ENCODE data around the gene IL27RA. TPM values are rescaled to one million over a fixed set of nuclear protein-coding genes. Genes with fewer than 3 reads are reported as not detected.

Gene IL27RA
- total and polyA plus RNA-seq, 2 donors (not counting 3 experiments of a cell fraction or from before 2014, with no cell fraction given) = 1.6 to 4.5 TPM

GRCh38 chr19:14070268-14071050 lies 38.9 kb downstream of the IL27RA start:
- no peaks in the 10 kb centered on the region for H3K36me3 ChIP-seq (ENCODE audit: control insufficient read depth in 2 of 2, extremely low read depth in 1 of 2, insufficient read depth in 2 of 2, low read length in 2 of 2)
- FAIRE-seq = no peak
- dilution Hi-C loops (cut with MboI; ENCODE audit: extremely low pct_ligation_motif_present, low sequenced_read_pairs) = no loop called here
- H3K79me2 ChIP-seq (ENCODE audit: control insufficient read depth, insufficient read depth, low read length) = no peaks in the 10 kb centered on the region
- POLR2A ChIA-PET = interaction anchor here (0.6 kb wide), 1 partner anchor 142 kb away, joined by 5 read pairs; no protein-coding TSS in a partner anchor
- no TSS peak for BruUV-seq (replicated peaks)
- intact Hi-C loops (cut with micrococcal nuclease) = loop anchor here (5.0 kb wide), 1 partner anchor 283 kb away; no protein-coding TSS in a partner anchor
- no peak overlapping the region for H3K4me2 ChIP-seq (ENCODE audit: insufficient read depth, low read length)
- no peak for DNase-seq (ENCODE audit: low read depth, low spot score)
- no peak overlapping the region for H3K27ac ChIP-seq (ENCODE audit: insufficient read depth, low read depth, low read length)
- H3K9ac ChIP-seq (replicated peaks; ENCODE audit: extremely low read depth, insufficient read depth, low read length) = no peak overlapping the region
- CTCF ChIA-PET = interaction anchor here (1.0 to 6.6 kb wide), 12 partner anchors 11 to 198 kb away, joined by 3 to 74 read pairs (median 14); partner anchors contain the start of genes IL27RA and NANOS3
- H2AFZ ChIP-seq (ENCODE audit: low read depth, low read length) = no peak overlapping the region
- H3K27me3 ChIP-seq (ENCODE audit: control insufficient read depth in 2 of 2, insufficient read depth in 2 of 2, low read length in 2 of 2) = no peaks in the 10 kb centered on the region
- TF ChIP-seq MYC (IDR thresholded peaks at IDR 0.05; ENCODE audit: low read depth, low read length) = no peak
- no peak for TF ChIP-seq FOS (IDR thresholded peaks at IDR 0.05; ENCODE audit: borderline replicate concordance, insufficient read depth, low read length)
- no peak for TF ChIP-seq GATA2 (IDR thresholded peaks at IDR 0.05; ENCODE audit: insufficient read depth, insufficient read length, low read depth, low read length)
- TF ChIP-seq JUN (IDR thresholded peaks at IDR 0.05; ENCODE audit: borderline replicate concordance, insufficient read depth, insufficient read length, low read depth) = no peak
- TF ChIP-seq POLR2AphosphoS5 (IDR thresholded peaks at IDR 0.05; ENCODE audit: insufficient read depth, low read depth, low read length) = no peak
- TF ChIP-seq EZH2 (IDR thresholded peaks at IDR 0.05; ENCODE audit: borderline replicate concordance, low read depth, low read length, severe bottlenecking) = no peak
- no peaks in the 10 kb centered on the region for H3K9me3 ChIP-seq (replicated peaks; ENCODE audit: control insufficient read depth, insufficient read depth, low read length)
- no peak overlapping the region for H3K4me3 ChIP-seq (replicated peaks in 1 of 3; ENCODE audit: insufficient read depth in 1 of 3, low read depth in 1 of 3, low read length in 3 of 3)
- no peaks in the 10 kb centered on the region for H4K20me1 ChIP-seq (replicated peaks; ENCODE audit: control insufficient read depth, extremely low read depth, insufficient read depth, low read length)
- no peaks in the 10 kb centered on the region for H3K9me1 ChIP-seq (replicated peaks; ENCODE audit: control insufficient read depth, extremely low read depth, insufficient read depth, low read length)
- H3K4me1 ChIP-seq (ENCODE audit: control insufficient read depth, extremely low read depth, insufficient read depth, low read length) = peaks cover 26% of the 10 kb centered on the region

Measured in endothelial cell of umbilical vein (primary cell).